GM18907 (cell line): ENCODE data around the gene AHI1.
A peak's percentile ranks its signal among the peaks of the same experiment; 100 is the strongest.

Experiments
- ATAC-seq: cut with Tn5 transposase; IDR thresholded peaks from one replicate; pipeline ENCODE4 v1.9.1; 2021; ENCODE audit warnings: mild to moderate bottlenecking, moderate library complexity; ENCODE audit not compliant: unreplicated experiment

Gene AHI1

DNA sequence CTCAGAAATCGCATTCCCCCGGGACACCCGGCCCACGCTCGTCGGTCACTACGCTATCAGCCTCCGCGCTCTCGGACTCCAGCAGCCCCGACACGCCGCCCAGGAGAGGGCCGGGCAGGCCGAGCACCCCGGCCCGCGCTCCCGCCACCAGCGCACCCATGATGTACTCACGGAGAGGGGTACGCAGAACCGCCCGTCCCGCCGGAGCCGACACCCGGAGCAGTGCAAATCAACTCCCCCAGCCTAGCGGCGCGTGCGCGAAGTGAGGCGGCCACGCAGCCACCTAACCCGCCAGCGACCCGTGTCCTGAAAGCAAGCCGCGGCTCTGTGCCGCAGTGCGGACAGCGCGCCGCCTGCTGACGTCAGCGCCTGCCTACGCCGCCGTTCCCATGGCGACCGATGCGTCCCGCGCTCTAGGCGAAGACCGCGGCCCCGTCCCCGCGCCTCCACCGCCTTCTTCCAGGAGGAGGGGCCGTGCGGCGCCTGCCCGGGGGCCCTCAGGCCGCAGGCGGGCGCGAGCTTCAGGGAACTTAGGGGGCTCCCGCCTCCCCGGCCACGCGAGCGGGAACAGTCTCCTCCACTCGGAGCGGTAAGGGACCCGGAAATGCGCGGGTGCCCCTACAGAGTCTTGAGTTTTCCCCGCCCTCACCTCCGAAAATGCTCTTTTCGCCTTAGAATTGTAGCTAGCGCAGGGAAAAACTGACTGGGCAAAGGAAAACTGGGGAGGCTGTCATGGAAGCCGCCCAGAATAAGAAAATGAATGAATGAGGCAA lies at the start of gene AHI1:
TSS of gene AHI1 (minus strand) at position 329 of the 773 bp plus-strand sequence. CDS start 5,503 bp downstream, outside the sequence.
- ATAC-seq, result peak; percentile 96

GRCh38 chr6:135546680-135547418 lies 49.3 kb upstream of the AHI1 start:
- no peak for ATAC-seq

DNA sequence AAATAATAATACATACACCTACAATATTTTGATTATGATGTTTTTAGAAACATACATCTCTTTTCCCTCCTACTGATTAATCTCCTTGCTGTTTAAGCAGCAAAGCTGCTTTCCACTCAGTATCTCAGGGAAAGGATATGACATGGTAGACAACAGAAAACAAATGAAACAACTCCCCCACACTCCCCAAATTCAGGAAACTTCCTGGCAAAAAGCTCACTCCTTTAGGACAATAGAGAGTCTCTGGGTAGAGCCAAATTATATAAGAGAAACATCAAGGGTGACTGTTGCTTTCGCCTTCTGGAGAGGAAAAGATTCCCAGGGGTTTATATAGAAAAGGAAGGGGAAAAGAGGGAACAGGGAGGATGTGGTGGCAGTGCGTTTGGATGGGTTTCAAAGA lies 48.7 kb upstream of the AHI1 start:
- ATAC-seq, result no peak

- ATAC-seq, result no peak
These were observed 42.8 kb upstream of the AHI1 start for GRCh38 chr6:135540207-135540840.

DNA sequence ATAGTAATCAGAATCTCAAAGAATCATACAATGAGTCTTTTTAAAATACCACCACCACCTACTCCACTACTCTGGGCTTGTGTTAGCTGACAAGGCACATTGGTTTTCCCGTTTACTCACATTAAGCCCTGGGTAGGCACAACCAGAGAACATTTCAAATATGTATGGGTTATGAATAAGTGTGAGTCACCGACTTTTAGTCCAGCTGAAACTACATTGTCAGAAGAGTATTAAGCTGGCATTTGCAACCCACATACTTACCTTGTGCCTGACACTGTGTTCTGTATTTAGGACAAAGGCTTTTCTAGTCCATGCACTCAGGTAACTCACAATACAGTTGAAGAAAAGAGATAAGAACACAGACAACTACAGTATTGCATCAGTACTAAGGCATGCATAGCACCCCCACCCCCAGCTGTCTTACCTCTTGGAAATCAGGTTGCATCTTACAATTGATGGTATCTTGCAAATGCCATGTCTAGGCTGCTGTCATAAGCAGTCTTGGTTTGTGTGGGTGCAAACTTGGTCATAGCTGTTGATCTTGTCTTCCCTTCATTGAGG lies 40.3 kb upstream of the AHI1 start:
- no peak for ATAC-seq

DNA sequence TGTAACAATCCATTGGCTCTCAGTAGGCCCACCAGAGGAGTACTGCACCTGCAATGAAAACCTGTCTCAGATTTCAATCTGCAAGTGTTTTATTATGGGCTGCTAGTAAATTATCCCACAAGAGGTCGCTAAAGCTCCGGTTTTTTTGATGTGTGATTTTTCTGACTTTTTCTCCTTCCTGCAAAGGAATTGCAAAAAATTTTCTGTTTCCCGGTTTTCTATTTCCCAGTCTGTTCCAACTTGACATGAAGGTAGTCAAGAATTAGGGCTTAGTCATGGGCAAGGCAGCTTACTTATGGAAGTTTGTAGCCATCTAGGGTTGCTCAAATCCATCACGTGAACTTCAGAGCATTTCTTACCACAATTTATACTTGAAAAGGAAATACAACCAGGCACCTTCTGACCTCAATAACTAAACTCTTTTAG lies 38.5 kb upstream of the AHI1 start:
- ATAC-seq, result no peak

DNA sequence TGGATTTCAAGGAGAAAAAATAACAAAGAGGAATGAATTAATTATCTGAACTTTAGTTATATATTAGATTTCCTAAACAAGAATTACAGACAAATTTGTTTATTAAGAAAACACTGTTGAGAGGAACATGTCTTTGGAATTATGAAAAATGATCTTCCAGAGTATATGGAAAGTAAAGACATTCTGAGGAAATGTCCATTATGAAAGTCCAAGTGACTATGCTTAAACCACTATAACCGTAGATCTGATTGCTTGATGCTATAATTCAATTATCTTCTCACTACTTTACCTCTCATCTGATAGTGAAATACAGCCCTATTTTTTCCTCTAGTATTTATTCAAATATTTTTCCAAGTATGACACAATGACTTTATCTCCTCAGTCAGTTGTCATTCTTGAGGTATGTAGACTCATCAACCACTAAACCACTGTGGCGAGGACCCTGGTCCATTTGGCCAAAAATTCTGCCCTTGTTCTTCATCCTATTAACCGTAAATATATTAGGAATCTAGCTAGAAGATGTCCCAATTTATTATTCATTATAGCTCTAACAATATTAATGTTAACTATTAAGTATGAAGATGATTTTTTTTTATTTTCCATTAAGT lies 37.3 kb upstream of the AHI1 start:
- no peak for ATAC-seq

- ATAC-seq, result no peak
These were observed 35.0 kb upstream of the AHI1 start for GRCh38 chr6:135532559-135532958.

DNA sequence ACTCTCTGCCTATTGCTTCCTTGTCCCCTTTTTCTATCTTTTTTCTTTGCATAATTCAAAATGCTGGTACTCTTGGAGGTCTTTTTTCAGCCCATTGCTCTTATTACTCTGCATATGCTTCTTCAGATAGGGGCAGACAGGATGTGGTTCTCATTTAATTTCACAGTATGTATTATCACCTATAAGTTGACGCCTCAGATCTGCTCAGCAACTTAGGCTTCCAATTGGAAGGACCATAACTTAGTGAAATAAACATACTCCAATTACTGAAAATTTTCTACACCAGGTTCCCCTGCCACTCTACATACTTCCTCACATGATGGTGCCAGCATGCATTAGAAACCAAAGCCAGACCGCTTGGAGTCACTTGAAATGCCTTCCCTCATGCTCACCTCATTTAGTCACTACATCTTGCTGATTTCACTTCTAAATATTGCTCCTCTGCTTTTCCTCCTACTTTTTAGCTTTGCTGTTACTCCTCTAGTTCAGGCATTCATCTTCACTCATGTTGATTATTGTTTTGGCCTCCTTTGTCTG lies 34.5 kb upstream of the AHI1 start:
- ATAC-seq, result no peak

DNA sequence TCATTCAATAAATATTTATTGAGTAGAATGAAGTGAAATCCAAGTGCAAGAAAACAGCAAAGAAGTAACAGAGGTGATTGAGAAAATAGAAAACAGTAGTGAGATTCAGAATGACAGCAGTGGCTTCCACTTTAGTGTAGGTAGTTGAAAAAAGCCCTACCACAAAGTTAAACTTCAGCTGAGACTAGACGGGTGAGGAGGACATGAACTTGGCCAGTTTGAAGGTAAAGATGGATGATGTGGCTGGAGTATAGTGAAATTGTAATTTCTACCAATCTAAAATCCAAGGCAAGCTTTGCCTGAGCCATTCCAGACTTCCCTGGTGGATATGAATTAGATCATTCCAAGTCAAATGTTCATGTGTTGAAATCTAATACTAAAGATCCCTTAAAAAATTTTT lies 32.6 kb upstream of the AHI1 start:
- no peak for ATAC-seq

- ATAC-seq, result no peak
These were observed 30.4 kb upstream of the AHI1 start for GRCh38 chr6:135527960-135528249.

GRCh38 chr6:135527116-135527959 lies 29.8 kb upstream of the AHI1 start:
- ATAC-seq, result no peak

DNA sequence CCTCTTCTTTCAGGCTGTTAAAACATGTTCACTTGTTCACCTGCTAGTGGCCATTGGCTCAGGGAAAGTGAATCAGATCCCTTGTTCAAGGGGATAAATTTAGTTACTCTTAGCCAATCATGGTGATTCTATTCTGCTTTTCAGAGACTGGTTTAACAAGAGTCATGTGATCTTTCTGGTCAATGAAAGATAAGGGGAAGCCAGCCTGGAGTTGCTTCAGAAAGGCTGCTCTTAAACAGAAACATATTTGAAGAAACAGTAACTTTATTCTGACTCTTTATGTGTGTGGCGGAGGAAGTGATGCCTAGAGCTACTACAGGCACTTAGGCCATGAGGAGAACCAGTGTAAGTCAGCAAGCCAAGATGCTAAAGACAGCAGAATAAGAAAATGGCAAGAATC lies 28.1 kb upstream of the AHI1 start:
- no peak for ATAC-seq

DNA sequence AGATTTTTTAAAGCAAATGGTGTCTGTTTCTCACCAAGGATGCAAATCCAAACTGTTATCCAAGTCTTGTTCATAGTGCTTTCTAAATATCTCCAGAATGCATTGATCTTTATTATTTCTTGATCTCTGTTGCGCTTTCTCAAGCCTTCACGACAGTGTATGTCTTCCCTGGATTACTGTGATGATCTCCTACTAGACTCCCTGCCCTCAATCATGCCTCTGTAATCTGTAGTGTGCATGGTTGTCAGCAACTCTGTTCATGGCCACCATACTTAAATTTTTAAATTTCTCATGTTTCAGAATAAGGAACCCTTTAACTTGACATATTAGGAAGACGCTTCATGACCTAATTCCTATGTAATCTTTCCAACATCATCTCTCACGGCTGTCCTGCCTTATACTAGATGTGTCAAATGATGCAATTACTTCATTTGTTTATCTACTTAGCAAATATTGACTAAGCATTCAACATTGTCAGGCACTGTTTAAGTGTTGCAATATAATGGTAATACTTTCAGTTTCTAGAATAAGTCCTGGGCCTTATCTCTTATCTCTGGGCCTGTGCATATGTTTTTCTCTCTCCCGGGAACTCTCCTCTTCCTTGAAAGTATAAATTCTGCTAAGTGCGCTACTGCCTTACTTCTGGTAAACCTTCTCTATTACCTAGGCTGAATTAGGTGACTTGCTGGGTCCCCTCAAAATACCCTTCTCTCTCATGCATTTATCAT lies 25.6 kb upstream of the AHI1 start:
- ATAC-seq, result no peak

DNA sequence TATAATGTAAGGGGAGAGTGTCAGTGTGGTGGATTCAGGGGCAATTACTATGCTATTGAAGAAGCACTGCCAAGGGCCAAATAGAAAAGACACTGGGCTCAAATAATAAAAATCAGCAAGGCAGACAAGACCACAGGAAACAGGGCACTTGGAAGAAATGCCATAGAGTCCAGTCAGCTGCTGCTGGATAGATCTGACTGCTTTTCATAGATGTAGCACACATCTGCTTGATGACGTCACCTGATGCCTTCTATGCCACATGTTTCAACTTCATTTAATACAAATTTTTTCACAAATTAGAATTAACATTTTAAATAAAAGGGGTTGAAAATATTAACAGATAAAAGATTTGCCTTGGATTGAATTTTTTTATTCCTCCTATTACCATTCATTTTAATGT lies 23.9 kb upstream of the AHI1 start:
- no peak for ATAC-seq

DNA sequence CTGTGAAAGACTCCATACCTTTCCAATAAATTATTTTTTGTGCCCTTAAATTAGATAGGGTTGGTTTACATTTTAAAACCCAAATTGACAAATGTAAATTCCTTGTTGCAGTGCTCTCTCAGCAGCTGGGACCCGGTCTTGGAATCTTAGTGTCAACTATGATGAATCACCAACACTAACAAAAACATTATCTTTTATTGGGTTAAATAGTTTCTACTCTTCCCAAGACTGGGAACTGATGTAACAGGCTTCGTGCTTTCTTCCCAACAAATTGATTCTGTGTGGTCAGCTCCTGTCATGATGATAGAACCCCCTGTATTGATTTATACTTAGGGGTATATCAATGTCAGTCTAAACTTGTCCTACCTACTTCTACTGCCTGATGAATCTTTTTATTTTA lies 23.2 kb upstream of the AHI1 start:
- ATAC-seq, result no peak

GRCh38 chr6:135519348-135519747 lies 21.8 kb upstream of the AHI1 start:
- ATAC-seq, result no peak

DNA sequence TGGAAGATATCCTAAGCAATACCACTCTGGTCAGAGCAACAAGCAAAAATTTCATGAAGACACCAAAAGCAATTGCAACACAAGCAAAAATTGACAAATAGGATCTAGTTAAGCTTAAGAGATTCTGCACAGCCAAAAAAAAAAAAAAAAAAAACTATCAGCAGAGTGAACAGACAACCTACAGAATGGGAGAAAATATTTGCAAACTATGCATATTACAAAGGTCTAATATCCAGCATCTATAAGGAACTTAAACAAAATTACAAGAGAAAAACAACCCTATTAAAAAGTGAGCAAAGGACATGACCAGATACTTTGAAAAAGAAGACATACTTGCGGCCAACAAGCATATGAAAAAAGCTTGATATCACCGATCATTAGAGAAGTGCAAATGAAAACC lies 20.0 kb upstream of the AHI1 start:
- no peak for ATAC-seq

- ATAC-seq, result no peak
These were observed 17.2 kb upstream of the AHI1 start for GRCh38 chr6:135514706-135515105.
